DND-41 (cell line): ENCODE measurements around the gene PTPRG.

ENCODE experiments used
- ATAC-seq: fragments of 200-7000 bp; cut with Tn5 transposase; 3 replicates; pipeline ENCODE4 v1.9.1; 2021; ENCODE audit warnings: low read depth; ENCODE audit not compliant: insufficient read depth
- DNase-seq: peaks from one replicate; pipeline ENCODE4 v3.0.0-alpha.2; 2020
- H2AFZ ChIP-seq: 2 replicates; pipeline ENCODE4 v1.6.0; 2012; ENCODE audit warnings: low read depth, low read length
- H3K27ac ChIP-seq: 2 replicates; pipeline ENCODE4 v1.5.1; 2012; ENCODE audit warnings: low read length, inconsistent platforms
- H3K27me3 ChIP-seq: fragments of 200-600 bp; sonication (generic); 2 replicates; pipeline ENCODE4 v1.6.0; 2012; ENCODE audit warnings: low read length, mild to moderate bottlenecking, inconsistent platforms; ENCODE audit not compliant: insufficient read depth, poor library complexity
- H3K36me3 ChIP-seq: 2 replicates; pipeline ENCODE4 v1.5.1; 2012; ENCODE audit warnings: low read length, inconsistent platforms; ENCODE audit not compliant: insufficient read depth
- H3K4me1 ChIP-seq: 2 replicates; pipeline ENCODE4 v1.5.1; 2012; ENCODE audit warnings: mild to moderate bottlenecking, low read length; ENCODE audit not compliant: insufficient read depth
- H3K4me2 ChIP-seq: 2 replicates; pipeline ENCODE4 v1.6.0; 2012; ENCODE audit warnings: mild to moderate bottlenecking, moderate library complexity, low read length, inconsistent platforms; ENCODE audit not compliant: insufficient read depth
- H3K4me3 ChIP-seq, 2 experiments: fragments of 200-600 bp in 1 of 2; shearing (Covaris generic) in 1 of 2; 2 replicates each; pipeline ENCODE4 v1.5.1; 2012 to 2016; ENCODE audit warnings: inconsistent platforms in 2 of 2, low read length in 2 of 2, mild to moderate bottlenecking in 2 of 2, low read depth in 1 of 2, moderate library complexity in 1 of 2
- H3K79me2 ChIP-seq: 2 replicates; pipeline ENCODE4 v1.6.0; 2012; ENCODE audit warnings: low read length, inconsistent platforms; ENCODE audit not compliant: insufficient read depth
- H3K9ac ChIP-seq: 2 replicates; pipeline ENCODE4 v1.6.0; 2012; ENCODE audit warnings: low read depth, mild to moderate bottlenecking, inconsistent platforms, low read length, moderate library complexity
- H3K9me3 ChIP-seq: 2 replicates; pipeline ENCODE4 v1.5.1; 2012; ENCODE audit warnings: low read length, moderate library complexity, mild to moderate bottlenecking, inconsistent platforms; ENCODE audit not compliant: insufficient read depth, severe bottlenecking
- H4K20me1 ChIP-seq: 2 replicates; pipeline ENCODE4 v1.6.0; 2012; ENCODE audit warnings: low read length; ENCODE audit not compliant: insufficient read depth
- EZH2 ChIP-seq: IDR thresholded peaks from 3 replicates; pipeline ENCODE4 v1.6.1; 2012; ENCODE audit warnings: borderline replicate concordance, low read depth, mild to moderate bottlenecking, moderate library complexity, low read length, inconsistent platforms; ENCODE audit not compliant: severe bottlenecking
- TF ChIP-seq, protein P1 (sequence below): IDR thresholded peaks from 2 replicates; pipeline ENCODE4 v1.5.1; 2012; ENCODE audit warnings: borderline replicate concordance, low read length, moderate library complexity, mild to moderate bottlenecking; ENCODE audit not compliant: poor library complexity, severe bottlenecking; ENCODE audit errors: extremely low read depth

PTPRG gene

DNA sequence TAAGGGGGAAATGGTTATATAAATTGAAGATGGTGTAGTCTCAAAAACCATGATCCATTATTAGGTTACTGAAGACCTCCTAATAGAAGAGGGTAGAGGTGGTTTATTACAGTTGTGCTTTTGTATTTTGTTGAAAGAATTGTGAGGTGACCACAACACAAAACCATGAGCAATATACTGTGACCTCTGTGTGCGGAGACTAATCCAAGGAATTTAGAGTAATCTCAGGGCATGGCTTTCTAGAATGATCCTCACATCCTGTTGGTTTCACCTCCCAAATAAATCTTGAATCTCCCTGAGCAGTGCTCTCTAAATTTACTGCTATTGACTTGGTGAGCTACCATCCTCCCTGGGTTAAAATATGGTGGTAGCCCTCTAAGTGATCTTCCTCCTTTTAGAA is 52.3 kb downstream of the PTPRG start:
- Histone ChIP-seq H3K36me3 (no peaks in the 10 kb centered on the region), H4K20me1 (no peaks in the 10 kb centered on the region), H3K9ac (no peak overlapping the region), H3K9me3 (no peaks in the 10 kb centered on the region), H2AFZ (no peak overlapping the region), H3K4me2 (no peak overlapping the region), H3K4me1 (no peaks in the 10 kb centered on the region), H3K79me2 (no peaks in the 10 kb centered on the region), H3K27ac (no peak overlapping the region), H3K27me3 (no peaks in the 10 kb centered on the region), H3K4me3 (no peak overlapping the region)
- TF ChIP-seq, protein P1, sequence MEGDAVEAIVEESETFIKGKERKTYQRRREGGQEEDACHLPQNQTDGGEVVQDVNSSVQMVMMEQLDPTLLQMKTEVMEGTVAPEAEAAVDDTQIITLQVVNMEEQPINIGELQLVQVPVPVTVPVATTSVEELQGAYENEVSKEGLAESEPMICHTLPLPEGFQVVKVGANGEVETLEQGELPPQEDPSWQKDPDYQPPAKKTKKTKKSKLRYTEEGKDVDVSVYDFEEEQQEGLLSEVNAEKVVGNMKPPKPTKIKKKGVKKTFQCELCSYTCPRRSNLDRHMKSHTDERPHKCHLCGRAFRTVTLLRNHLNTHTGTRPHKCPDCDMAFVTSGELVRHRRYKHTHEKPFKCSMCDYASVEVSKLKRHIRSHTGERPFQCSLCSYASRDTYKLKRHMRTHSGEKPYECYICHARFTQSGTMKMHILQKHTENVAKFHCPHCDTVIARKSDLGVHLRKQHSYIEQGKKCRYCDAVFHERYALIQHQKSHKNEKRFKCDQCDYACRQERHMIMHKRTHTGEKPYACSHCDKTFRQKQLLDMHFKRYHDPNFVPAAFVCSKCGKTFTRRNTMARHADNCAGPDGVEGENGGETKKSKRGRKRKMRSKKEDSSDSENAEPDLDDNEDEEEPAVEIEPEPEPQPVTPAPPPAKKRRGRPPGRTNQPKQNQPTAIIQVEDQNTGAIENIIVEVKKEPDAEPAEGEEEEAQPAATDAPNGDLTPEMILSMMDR: no peak
- TF ChIP-seq EZH2: no peak
- no peak for ATAC-seq
- no peak for DNase-seq

DNA sequence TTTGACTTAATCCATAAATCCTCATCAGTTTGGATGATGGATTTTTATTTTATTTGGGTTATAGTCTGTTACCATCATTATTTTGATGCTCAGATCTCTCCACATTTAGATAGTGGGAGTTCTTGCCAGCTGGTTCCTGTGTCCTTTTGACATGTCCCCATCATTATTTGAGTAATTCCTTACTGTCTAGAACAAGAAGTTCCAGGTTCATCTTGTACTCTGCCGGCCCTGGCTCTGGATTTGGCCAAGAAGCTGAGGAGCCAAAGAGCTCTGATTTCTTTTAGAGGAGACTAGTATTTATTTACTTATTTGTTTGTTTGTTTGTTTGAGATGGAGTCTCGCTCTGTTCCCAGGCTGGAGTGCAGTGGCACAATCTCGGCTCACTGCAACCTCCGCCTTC is 54.3 kb downstream of the PTPRG start:
- no peak overlapping the region for H2AFZ ChIP-seq
- H3K4me2 ChIP-seq: no peak overlapping the region
- no peak for TF ChIP-seq EZH2
- TF ChIP-seq, protein P1: no peak
- H4K20me1 ChIP-seq: no peaks in the 10 kb centered on the region
- ATAC-seq (no peak), DNase-seq (no peak)
- no peaks in the 10 kb centered on the region for H3K27me3 ChIP-seq
- no peak overlapping the region for H3K9ac ChIP-seq
- H3K27ac ChIP-seq: no peak overlapping the region
- H3K4me3 ChIP-seq: no peak overlapping the region
- H3K9me3 ChIP-seq: no peaks in the 10 kb centered on the region
- H3K36me3 ChIP-seq: no peaks in the 10 kb centered on the region
- no peaks in the 10 kb centered on the region for H3K4me1 ChIP-seq
- H3K79me2 ChIP-seq: no peaks in the 10 kb centered on the region

DNA sequence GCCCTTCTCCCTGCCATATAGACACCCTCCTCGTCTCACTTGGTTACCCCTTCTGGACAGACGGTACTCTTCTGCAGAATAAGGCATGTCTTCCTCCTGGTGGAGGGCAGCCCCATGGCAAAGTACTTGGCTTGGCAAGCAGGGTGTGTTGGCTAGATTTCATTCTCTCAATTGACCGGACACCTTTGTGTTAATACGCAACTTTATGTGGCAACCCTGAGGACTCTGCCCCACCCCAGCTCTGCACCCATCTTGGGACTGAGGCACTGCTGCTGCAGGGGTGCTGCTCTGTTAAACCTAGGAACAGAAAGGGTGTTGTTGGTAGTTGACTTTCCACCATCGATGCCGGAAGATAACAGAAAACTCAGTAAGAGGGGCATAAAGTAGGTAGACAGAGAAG is 55.2 kb downstream of the PTPRG start:
- no peaks in the 10 kb centered on the region for H3K9me3 ChIP-seq
- no peak overlapping the region for H3K27ac ChIP-seq
- no peak overlapping the region for H3K4me3 ChIP-seq
- ATAC-seq (no peak), DNase-seq (no peak)
- no peak overlapping the region for H2AFZ ChIP-seq
- no peaks in the 10 kb centered on the region for H3K4me1 ChIP-seq
- no peaks in the 10 kb centered on the region for H4K20me1 ChIP-seq
- H3K27me3 ChIP-seq: no peaks in the 10 kb centered on the region
- no peak overlapping the region for H3K9ac ChIP-seq
- no peaks in the 10 kb centered on the region for H3K79me2 ChIP-seq
- H3K36me3 ChIP-seq: no peaks in the 10 kb centered on the region
- H3K4me2 ChIP-seq: no peak overlapping the region
- TF ChIP-seq EZH2: no peak

DNA sequence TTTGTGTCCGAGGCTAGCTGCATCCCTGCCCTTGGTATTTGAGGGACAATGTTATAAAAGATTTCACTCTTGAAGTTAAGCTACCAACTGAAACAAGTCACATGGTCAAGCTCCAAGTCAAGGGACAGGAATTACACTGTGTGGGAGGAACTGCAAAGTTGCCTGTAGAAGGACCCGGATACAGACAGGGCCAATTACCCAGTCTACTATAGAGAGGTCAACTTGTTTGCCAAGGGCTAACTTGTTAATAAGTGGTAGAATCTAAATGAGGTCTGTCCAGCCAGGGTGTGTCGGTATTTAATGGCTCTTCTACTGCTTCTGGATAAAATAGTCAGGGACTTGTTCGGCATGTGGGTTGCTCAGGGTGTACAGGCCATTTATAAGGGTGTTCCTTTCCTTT is 55.7 kb downstream of the PTPRG start:
- TF ChIP-seq, protein P1: no peak
- TF ChIP-seq EZH2: no peak

More for the DNA sequence above, 55.7 kb downstream of the PTPRG start:
- Histone ChIP-seq H3K4me2 (no peak overlapping the region), H3K4me3 (no peak overlapping the region), H4K20me1 (no peaks in the 10 kb centered on the region), H3K4me1 (no peaks in the 10 kb centered on the region), H3K79me2 (no peaks in the 10 kb centered on the region), H3K36me3 (no peaks in the 10 kb centered on the region), H3K27ac (no peak overlapping the region), H3K9ac (no peak overlapping the region), H3K27me3 (no peaks in the 10 kb centered on the region), H2AFZ (no peak overlapping the region), H3K9me3 (no peaks in the 10 kb centered on the region)
- ATAC-seq (no peak), DNase-seq (no peak)
